Colonic mucosa (tissue), 4 donors: ENCODE data around the gene LGI1. TPM values are rescaled to one million over a fixed set of nuclear protein-coding genes. Genes with fewer than 3 reads are reported as not detected.

Source experiments
- DNase-seq: peaks from one replicate; pipeline ENCODE4 v3.0.0-alpha.2; 2020
- H3K27ac ChIP-seq: fragments of 200-600 bp; one replicate; pipeline ENCODE4 v1.8.0; 2021
- H3K27me3 ChIP-seq: fragments of 200-600 bp; one replicate; pipeline ENCODE4 v1.8.0; 2021
- H3K36me3 ChIP-seq: fragments of 200-600 bp; one replicate; pipeline ENCODE4 v1.8.0; 2021
- H3K4me1 ChIP-seq: fragments of 200-600 bp; one replicate; pipeline ENCODE4 v1.8.0; 2021; ENCODE audit warnings: mild to moderate bottlenecking
- H3K4me3 ChIP-seq: fragments of 200-600 bp; one replicate; pipeline ENCODE4 v1.8.0; 2021
- H3K9ac ChIP-seq, 2 donors: one replicate each; pipeline ENCODE4 v1.7.0; 2013; ENCODE audit warnings: control low read depth in 2 of 2, low read depth in 2 of 2, low read length in 2 of 2
- H3K9me3 ChIP-seq: fragments of 200-600 bp; one replicate; pipeline ENCODE4 v1.8.0; 2021
- intact Hi-C: fragments of 100-400 bp; cut with DNase I; formaldehyde crosslinking; loops from one replicate; pipeline ENCODE4 v1.14.1; 2022
- total RNA-seq, 2 donors: library from RNA; stranded (reverse); fragmentation: NEBNext Ultra II Directional in 1 of 2; extraction: Animal tissue kit (Norgen Biotek cat#: 25700) in 1 of 2; gene quantifications; one replicate each; pipeline ENCODE4 v1.2.1, GENCODE V29; 2021
- TF ChIP-seq, protein P1 (sequence below): fragments of 200-600 bp; IDR thresholded peaks from one replicate; pipeline ENCODE4 v1.8.0; 2022; ENCODE audit warnings: antibody characterized with exemption, mild to moderate bottlenecking
- donor health status: healthy.
- donor health status: DM: no; HTN: no; CAD: no.
- donor health status: DM: no; HTN: no; CAD: no.

The LGI1 gene
- total RNA-seq, 2 donors from 2014 or later: 0.47 to 0.98 TPM

DNA sequence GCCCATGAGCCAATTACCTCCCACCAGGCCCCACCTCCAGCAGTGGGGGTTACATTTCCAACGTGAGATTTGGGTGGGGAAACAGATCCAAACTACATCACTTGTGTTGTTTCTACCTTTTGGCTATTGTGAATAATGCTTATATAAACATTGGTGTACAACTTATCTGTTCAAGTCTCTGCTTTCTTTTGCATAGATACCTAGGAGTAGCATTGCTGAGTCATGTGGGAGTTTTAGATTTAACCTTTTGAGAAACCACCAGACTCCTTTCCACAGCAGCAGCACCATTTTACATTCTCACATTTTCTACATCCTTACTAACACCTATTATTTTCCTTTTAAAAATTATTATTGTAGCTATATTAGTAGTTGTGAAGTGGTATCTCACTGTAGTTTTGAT lies 41.0 kb upstream of the LGI1 start:
- Histone ChIP-seq H3K9ac (no peak overlapping the region), H3K9me3 (no peaks in the 10 kb centered on the region), H3K27ac (no peak overlapping the region), H3K36me3 (no peaks in the 10 kb centered on the region), H3K4me3 (no peak overlapping the region), H3K4me1 (no peaks in the 10 kb centered on the region), H3K27me3 (no peaks in the 10 kb centered on the region)
- DNase-seq: no peak
- TF ChIP-seq, protein P1, sequence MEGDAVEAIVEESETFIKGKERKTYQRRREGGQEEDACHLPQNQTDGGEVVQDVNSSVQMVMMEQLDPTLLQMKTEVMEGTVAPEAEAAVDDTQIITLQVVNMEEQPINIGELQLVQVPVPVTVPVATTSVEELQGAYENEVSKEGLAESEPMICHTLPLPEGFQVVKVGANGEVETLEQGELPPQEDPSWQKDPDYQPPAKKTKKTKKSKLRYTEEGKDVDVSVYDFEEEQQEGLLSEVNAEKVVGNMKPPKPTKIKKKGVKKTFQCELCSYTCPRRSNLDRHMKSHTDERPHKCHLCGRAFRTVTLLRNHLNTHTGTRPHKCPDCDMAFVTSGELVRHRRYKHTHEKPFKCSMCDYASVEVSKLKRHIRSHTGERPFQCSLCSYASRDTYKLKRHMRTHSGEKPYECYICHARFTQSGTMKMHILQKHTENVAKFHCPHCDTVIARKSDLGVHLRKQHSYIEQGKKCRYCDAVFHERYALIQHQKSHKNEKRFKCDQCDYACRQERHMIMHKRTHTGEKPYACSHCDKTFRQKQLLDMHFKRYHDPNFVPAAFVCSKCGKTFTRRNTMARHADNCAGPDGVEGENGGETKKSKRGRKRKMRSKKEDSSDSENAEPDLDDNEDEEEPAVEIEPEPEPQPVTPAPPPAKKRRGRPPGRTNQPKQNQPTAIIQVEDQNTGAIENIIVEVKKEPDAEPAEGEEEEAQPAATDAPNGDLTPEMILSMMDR: no peak
- intact Hi-C loops: no loop called here

DNA sequence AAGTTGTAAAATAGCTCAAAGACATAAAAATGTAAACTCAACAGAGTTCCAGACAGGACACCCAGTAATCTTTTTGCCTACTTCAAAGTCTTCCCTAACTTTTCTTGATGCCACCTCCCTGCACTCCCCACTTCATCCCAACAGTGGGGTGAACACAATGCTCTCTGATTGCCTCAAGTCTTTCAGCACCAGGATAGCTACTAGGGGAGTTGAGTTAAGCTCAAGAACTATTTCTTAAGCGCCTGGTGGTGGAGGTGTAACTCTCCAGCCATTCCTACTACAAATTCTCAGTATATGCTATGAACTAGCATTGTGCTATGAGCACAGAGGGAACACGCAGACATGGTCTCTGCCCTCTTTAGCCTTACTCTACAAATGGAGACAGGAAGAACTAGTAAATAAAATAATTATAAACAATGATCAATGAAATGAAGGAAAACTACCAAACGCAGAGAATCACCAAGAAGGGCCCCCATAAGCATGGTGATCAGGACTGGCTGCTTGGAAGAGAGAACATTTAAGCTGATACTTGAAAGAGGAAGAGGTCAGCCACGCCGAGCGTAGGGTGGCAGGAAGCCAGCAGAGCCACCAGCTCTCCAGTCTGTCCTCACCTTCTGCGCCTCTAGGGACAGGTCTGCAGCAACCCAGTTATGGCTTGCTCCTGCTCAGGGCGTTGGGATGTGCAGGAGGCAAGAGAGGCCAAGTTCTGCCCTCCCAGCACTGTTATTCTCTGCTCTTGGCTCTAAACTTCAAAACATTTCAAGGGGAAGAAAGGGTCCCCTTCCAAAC lies 38.6 kb upstream of the LGI1 start:
- TF ChIP-seq, protein P1: no peak
- Histone ChIP-seq H3K4me1 (no peaks in the 10 kb centered on the region), H3K27me3 (no peaks in the 10 kb centered on the region), H3K27ac (no peak overlapping the region), H3K9ac (no peak overlapping the region), H3K9me3 (no peaks in the 10 kb centered on the region), H3K4me3 (no peak overlapping the region), H3K36me3 (no peaks in the 10 kb centered on the region)
- intact Hi-C loops: no loop called here
- DNase-seq: no peak

DNA sequence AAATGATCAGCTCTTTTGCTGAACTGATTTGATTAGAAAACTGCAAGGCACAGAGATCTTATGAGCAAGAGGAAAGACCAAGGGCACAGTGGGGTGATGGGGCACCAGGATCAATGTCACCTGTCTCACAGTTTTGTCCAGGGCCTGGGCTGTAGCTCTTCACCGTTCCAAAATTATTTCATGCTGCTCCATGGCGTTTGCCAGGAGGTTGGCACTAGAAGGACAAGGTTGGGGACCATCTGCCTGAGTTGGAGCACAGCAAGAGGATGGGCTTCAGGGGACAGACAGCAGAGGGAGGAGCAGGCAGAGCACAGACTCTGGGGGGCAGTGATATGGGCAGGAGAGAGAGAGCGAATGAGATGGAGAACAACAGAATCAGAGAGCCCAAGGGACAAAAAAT lies 37.8 kb upstream of the LGI1 start:
- no peaks in the 10 kb centered on the region for H3K4me1 ChIP-seq
- no peak for DNase-seq
- H3K27me3 ChIP-seq: no peaks in the 10 kb centered on the region
- H3K9ac ChIP-seq: no peak overlapping the region
- H3K27ac ChIP-seq: no peak overlapping the region
- TF ChIP-seq, protein P1: no peak
- H3K4me3 ChIP-seq: no peak overlapping the region
- intact Hi-C loops: no loop called here
- H3K9me3 ChIP-seq: no peaks in the 10 kb centered on the region
- H3K36me3 ChIP-seq: no peaks in the 10 kb centered on the region

DNA sequence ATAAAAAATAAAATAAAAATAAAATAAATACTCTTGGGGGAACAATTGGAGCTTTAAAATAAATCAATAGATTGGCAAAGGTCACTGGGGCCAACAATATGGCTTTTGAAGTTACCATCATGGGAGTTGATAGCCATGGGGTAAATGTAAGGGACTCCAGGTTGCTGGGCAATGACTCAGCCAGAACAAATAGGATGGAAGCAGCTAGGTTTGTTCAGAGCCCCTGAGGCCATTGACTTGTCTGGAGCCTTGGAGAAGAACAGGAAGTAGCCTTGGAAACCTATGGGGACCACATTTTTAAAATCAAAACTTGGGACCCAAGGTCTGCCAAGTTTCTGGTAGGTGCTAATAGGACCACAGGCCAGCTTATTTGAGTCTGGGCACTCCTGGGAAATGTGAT lies 35.2 kb upstream of the LGI1 start:
- no peaks in the 10 kb centered on the region for H3K4me1 ChIP-seq
- H3K9ac ChIP-seq: no peak overlapping the region
- no peaks in the 10 kb centered on the region for H3K36me3 ChIP-seq
- intact Hi-C loops: no loop called here
- TF ChIP-seq, protein P1: no peak
- H3K27me3 ChIP-seq: no peaks in the 10 kb centered on the region
- no peaks in the 10 kb centered on the region for H3K9me3 ChIP-seq
- H3K4me3 ChIP-seq: no peak overlapping the region
- DNase-seq: no peak
- no peak overlapping the region for H3K27ac ChIP-seq

DNA sequence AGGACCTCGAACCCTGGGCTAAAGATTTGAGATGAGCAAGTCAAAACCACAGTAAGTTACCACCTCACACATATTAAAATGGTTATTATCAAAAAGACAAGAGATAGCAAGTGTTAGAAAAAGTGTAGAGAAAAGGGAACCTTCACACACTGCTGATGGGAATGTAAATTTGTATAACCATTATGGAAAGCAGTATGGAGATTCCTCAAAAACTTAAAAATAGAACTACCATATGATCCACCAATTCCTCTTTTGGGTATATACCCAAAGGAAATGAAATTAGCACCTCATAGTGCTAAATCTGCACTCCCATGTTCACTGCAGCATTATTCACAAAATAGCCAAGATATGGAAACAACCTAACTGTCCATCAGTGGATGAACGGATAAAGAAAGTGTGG lies 34.6 kb upstream of the LGI1 start:
- Histone ChIP-seq H3K9ac (no peak overlapping the region), H3K27me3 (no peaks in the 10 kb centered on the region), H3K4me1 (no peaks in the 10 kb centered on the region), H3K27ac (no peak overlapping the region), H3K4me3 (no peak overlapping the region), H3K36me3 (no peaks in the 10 kb centered on the region), H3K9me3 (no peaks in the 10 kb centered on the region)
- TF ChIP-seq, protein P1: no peak
- DNase-seq: no peak
- intact Hi-C loops: no loop called here
